ENCODE measurements around the gene LCOR. TPM values are rescaled to one million over a fixed set of nuclear protein-coding genes. Genes with fewer than 3 reads are reported as not detected.

Gene LCOR
- total RNA-seq, 1 donor, result 87.7 TPM

DNA sequence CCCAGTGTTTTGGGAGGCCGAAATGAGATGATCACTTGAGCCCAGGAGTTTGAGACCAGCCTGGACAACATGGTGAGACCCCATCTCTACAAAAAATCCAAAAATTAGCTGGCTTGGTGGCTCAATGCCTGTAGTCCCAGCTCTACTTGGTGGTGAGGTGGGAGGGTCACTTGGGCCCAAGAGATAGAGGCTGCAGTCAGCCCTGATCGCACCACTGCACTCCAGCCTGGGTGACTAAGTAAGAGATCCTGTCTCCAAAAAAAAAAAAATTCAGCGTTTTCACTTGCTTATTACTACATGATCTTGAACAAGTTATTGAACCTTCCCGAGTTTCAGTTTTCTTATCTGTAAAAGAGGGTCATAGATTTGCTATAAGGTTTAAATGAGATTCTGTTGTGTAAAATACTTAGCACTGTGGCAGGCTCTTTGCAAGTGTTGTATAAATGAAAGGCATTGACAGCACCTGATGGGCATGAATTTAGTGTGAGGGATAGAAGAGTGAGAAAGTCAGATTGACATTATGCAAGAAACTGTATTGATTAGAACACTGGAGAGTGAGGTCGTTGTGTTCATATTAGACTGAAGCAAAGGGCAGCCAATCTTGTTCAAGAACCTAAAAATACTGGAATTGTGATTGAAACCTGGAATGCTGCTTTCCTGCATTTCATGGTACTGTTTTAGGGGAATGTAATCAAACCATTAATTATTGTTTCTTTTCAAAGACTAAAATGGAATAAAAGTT, 136.8 kb downstream of the LCOR start:
- no peaks in the 10 kb centered on the region for H3K9me3 ChIP-seq (ENCODE audit: low read depth, low read length)
- H3K4me1 ChIP-seq (ENCODE audit: insufficient read depth, low read length), result no peaks in the 10 kb centered on the region
- no peak overlapping the region for H3K4me3 ChIP-seq (ENCODE audit: low read length)
- no peaks in the 10 kb centered on the region for H3K27me3 ChIP-seq (ENCODE audit: insufficient read depth, low read length)

DNA sequence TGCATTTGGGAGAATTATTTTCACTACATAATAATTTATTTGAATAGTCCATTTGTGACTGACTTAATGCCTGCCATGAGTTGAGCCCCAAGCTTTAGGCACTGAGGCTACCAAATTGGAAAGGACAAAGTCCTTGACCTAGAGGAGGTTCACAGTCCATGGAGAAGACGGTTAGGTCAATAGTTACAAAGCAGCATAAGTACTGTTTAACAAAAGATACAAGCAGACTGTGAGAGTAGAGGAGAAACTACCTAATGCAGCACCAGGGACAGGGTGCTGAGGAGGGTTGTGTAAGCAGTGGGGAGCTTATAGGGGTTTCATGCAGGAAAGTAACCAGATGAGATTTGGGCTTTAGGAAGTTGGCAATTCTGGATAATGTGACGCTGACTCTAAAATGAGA, 139.2 kb downstream of the LCOR start:
- Histone ChIP-seq H3K4me1 (ENCODE audit: insufficient read depth, low read length) (no peaks in the 10 kb centered on the region), H3K9me3 (ENCODE audit: low read depth, low read length) (no peaks in the 10 kb centered on the region)

DNA sequence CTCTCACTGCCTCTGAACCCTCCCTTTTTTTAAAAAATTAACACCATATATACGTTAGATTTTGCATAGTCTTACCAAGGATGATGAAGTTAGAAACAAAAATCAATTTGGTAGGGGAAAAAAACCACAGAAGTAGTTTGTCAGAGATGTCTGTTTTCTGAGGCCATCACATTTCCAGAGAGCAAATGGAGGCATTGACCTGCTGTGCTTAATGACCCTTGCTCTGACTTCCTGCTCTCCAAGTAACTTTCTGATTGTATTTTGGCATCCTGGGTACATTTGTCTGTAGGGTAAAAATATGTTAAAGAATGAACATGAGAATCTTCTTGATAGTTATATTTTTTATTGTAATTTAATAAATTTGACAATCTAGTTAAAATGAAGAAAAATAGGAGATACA, 140.2 kb downstream of the LCOR start:
- Histone ChIP-seq H3K4me3 (ENCODE audit: low read length) (no peak overlapping the region), H3K4me1 (ENCODE audit: insufficient read depth, low read length) (no peaks in the 10 kb centered on the region), H3K9me3 (ENCODE audit: low read depth, low read length) (no peaks in the 10 kb centered on the region), H3K27me3 (ENCODE audit: insufficient read depth, low read length) (no peaks in the 10 kb centered on the region)

More for the DNA sequence above, 139.2 kb downstream of the LCOR start:
- Histone ChIP-seq H3K27me3 (ENCODE audit: insufficient read depth, low read length) (no peaks in the 10 kb centered on the region), H3K4me3 (ENCODE audit: low read length) (no peak overlapping the region)

DNA sequence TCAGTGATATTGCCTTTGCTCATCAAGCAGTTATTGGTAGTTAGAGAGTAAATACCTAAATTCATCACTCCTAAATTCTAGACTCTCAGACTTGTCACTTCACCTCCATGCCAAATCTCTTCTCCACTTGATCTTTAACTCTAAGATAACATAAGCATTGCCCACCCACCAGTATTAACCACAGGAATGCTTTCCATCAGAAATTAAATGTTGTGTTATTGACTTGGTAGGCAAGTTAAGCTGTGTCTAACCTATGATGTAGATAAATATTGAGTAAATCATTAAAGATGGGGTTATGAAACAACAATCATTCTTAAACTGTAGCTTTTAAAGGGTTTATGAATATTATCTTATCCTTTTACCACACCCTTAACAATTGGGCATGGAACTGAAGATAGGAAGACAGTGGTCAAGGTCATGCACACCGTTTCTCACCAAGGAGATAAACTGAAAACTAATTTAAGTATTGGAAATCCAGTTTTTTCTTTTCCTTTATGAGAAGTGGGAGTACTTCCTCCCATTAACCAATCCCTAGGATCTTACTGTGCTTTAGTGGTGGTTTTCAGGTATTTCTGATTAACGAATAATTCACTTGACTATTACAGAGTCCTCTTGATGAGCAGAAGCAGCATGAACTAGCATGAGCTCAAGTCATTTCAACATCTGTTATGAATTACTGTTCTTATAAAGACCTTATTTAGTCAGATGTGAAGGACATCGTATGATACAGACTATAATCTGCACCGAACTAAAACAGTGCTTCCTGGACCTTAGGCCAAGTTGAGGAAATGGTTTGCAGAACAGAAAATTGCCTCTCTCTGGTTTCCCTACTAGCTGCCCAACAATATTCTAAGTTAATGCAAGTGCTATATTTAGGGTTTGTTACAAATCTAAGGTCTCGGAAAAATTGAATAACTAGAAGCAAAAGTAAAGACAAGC, 142.0 kb downstream of the LCOR start:
- Histone ChIP-seq H3K4me3 (ENCODE audit: low read length) (no peak overlapping the region), H3K4me1 (ENCODE audit: insufficient read depth, low read length) (no peaks in the 10 kb centered on the region), H3K9me3 (ENCODE audit: low read depth, low read length) (no peaks in the 10 kb centered on the region), H3K27me3 (ENCODE audit: insufficient read depth, low read length) (no peaks in the 10 kb centered on the region)

DNA sequence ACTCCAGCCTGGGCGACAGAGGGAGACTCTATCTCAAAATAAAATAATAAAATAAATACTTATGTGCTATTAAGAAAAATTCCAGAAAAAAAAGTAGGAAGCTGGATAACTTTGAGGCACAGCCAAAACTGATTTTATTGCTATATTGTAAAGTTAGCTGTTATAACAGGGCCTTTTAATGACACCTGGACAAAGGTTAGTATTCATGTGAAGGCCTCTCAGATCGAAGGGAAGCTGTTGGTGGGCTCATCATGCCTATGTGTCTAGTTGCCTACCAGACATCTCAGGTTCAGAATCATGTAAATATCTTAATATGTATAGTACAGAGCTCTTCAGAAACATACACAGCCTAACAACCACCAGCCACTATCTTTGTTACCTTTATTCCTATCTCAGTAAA, 143.0 kb downstream of the LCOR start:
- Histone ChIP-seq H3K27me3 (ENCODE audit: insufficient read depth, low read length) (no peaks in the 10 kb centered on the region), H3K4me1 (ENCODE audit: insufficient read depth, low read length) (no peaks in the 10 kb centered on the region), H3K4me3 (ENCODE audit: low read length) (no peak overlapping the region), H3K9me3 (ENCODE audit: low read depth, low read length) (no peaks in the 10 kb centered on the region)

DNA sequence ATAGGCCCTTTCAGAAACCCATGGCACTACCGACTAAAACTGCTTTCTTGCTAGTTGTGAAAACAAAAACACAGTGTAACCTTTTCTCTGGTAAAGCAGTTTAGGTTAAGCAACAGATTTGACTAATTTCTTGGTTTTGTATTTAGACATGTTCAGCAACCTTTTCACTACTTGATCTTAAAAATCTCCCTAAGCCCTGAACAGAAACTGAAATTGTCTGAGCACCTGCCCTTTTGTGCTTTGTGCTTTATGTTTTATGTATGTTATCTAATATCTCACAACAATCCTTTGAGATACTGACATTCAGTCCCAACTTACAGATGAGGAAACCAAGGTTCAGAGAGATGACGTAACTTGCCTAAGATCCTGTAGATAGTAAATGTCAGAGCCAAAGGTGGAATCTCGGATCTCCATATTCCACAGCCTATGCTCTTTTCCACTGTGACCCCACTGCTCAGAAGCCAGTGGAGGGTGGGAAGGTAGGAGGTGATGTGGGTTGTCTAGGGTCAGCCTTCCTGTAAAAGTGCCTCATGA, 146.6 kb downstream of the LCOR start:
- H3K4me3 ChIP-seq (ENCODE audit: low read length), result no peak overlapping the region
- H3K4me1 ChIP-seq (ENCODE audit: insufficient read depth, low read length), result no peaks in the 10 kb centered on the region
- no peaks in the 10 kb centered on the region for H3K9me3 ChIP-seq (ENCODE audit: low read depth, low read length)
- H3K27me3 ChIP-seq (ENCODE audit: insufficient read depth, low read length), result no peaks in the 10 kb centered on the region

DNA sequence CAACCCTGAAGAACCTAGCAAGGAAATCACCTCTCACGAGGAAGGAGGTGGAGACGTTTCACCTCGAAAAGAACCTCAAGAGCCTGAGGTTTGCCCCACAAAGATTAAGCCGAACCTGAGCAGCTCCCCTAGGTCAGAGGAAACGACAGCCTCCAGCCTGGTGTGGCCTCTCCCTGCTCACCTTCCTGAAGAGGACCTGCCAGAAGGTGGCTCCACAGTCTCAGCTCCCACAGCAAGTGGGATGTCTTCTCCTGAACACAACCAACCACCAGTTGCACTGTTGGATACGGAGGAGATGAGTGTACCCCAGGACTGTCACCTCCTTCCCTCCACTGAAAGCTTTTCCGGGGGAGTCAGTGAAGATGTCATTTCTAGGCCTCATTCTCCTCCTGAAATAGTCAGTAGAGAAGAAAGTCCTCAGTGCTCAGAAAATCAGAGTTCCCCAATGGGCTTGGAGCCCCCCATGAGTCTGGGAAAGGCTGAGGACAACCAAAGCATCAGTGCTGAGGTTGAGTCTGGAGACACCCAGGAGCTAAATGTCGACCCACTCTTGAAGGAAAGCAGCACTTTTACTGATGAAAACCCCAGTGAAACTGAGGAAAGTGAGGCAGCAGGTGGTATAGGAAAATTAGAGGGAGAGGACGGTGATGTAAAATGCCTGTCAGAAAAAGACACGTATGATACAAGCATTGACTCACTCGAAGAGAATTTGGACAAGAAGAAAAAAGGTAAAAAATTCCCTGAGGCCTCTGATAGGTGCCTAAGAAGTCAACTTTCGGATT, 150.2 kb downstream of the LCOR start:
- Histone ChIP-seq H3K4me3 (ENCODE audit: low read length) (no peak overlapping the region), H3K4me1 (ENCODE audit: insufficient read depth, low read length) (peaks cover 17% of the 10 kb centered on the region), H3K9me3 (ENCODE audit: low read depth, low read length) (no peaks in the 10 kb centered on the region), H3K27me3 (ENCODE audit: insufficient read depth, low read length) (no peaks in the 10 kb centered on the region)

DNA sequence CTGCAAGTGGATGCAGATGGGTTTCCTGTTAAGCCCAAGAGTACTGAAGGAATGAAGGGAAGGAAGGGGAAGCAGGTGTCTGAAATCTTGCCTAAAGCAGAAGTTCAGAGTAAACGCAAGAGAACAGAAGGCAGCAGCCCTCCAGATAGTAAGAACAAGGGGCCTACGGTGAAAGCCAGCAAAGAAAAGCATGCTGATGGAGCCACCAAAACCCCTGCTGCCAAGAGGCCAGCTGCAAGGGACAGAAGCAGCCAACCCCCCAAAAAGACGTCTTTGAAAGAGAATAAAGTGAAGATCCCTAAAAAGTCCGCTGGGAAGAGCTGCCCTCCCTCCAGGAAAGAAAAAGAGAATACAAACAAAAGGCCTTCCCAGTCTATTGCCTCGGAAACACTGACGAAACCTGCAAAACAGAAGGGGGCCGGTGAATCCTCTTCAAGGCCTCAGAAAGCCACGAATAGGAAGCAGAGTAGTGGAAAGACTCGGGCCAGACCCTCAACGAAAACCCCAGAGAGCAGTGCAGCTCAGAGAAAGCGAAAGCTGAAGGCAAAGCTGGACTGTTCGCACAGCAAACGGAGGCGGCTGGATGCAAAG, 152.5 kb downstream of the LCOR start:
- Histone ChIP-seq H3K4me1 (ENCODE audit: insufficient read depth, low read length) (peaks cover 17% of the 10 kb centered on the region), H3K4me3 (ENCODE audit: low read length) (peak overlapping the region; percentile 8), H3K27me3 (ENCODE audit: insufficient read depth, low read length) (no peaks in the 10 kb centered on the region), H3K9me3 (ENCODE audit: low read depth, low read length) (no peaks in the 10 kb centered on the region)

DNA sequence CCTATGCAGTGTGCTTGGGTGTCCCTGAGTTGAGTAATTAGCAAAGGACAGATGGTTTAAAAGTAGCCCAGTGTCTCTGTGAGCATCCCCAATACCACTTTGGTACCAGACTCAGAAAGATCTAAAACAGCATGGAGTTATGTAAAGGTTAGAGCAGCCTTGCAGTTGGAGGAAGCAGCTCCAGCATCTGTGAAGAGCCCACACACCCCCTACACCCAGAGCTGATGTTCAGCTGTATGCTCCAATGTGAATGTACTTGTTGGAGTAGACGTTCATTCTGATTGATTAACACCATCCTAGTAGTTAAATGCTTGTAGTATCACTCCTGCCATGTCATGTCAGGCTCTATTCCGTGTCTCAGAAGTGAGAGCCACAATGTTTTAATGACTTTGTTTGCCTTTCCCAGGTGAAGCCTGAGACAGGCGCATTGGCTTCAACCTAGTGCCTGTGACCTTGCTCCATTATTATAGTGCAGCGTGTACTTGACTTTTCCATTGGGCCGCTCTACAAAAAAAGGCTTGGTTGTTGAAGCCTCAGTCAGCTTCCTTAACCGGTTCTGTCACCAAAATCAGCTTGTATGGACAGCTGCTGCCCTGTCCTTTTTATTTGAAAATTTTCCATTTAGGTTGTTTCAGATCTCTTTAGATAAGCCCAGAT, 154.2 kb downstream of the LCOR start:
- H3K9me3 ChIP-seq (ENCODE audit: low read depth, low read length), result no peaks in the 10 kb centered on the region
- H3K4me1 ChIP-seq (ENCODE audit: insufficient read depth, low read length), result peaks cover 17% of the 10 kb centered on the region
- H3K4me3 ChIP-seq (ENCODE audit: low read length), result no peak overlapping the region
- no peaks in the 10 kb centered on the region for H3K27me3 ChIP-seq (ENCODE audit: insufficient read depth, low read length)

DNA sequence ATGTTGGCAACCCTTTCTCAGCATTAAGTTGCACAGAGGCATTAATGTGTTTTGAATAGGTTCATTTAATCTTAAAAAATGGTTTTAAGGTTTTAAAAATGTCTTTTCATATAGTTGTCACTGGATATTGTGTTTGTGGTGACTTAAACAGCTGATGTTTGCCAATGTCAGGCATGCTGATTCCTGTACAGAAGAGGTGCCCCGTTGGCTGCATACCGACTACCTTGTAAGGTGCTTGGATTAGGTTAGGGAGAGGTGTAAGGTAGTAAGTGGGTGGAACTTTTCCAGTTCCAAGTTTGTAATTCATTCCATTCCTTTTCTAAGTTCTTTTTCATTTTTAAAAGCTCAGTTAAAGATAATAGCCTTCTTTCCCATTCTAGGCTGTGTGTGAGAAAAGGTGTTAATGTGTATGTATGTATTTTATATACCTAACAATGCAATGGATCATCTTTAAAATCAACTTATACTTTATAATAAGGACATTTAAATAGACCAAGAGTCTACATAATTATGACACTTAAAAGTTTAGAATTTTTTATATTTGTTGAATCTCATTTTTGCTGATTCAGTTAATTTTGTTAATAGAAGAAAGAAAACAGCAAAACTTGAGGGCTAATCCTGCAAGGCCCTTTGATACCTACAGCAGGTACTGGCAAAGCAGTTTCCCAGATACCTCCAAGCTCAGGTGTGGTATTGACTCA, 155.2 kb downstream of the LCOR start:
- Histone ChIP-seq H3K4me1 (ENCODE audit: insufficient read depth, low read length) (peaks cover 17% of the 10 kb centered on the region), H3K27me3 (ENCODE audit: insufficient read depth, low read length) (no peaks in the 10 kb centered on the region), H3K4me3 (ENCODE audit: low read length) (no peak overlapping the region), H3K9me3 (ENCODE audit: low read depth, low read length) (no peaks in the 10 kb centered on the region)

DNA sequence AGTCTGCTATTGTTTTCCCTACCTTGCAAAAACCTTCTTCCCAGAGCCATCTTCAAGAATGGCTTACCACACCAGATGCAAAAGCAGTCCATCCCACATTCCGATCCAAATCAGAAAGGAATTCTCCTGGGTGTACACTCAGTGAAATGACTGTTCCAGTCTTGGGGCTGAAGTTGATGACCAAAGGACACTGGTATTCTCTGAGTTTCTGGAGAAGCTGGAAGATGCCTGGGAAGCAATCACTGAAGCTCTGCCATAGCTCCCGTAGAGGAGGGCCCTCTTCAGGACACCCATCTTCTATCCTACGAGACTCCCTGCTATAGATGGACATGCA, 155.7 kb downstream of the LCOR start:
- Histone ChIP-seq H3K4me3 (ENCODE audit: low read length) (no peak overlapping the region), H3K27me3 (ENCODE audit: insufficient read depth, low read length) (no peaks in the 10 kb centered on the region), H3K9me3 (ENCODE audit: low read depth, low read length) (no peaks in the 10 kb centered on the region), H3K4me1 (ENCODE audit: insufficient read depth, low read length) (peaks cover 17% of the 10 kb centered on the region)

DNA sequence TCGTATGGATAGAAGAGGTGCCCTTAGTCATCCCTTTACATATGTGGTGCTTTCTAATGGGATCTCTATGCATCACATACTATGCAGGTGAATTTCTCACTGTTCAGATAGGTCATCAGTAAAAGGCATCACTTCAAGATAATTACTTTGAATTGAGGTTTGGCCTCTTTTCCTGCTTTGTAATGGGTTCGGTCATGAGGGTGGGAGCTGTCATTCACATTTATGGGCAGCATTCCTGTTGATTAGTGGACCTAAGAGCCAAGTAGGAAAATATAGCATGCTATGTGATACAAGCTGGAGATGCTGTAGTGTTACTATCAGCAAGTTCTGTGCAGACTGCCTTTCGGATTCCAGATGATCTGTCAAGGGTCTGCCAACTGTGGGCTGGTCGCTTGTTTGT, 156.3 kb downstream of the LCOR start:
- no peaks in the 10 kb centered on the region for H3K27me3 ChIP-seq (ENCODE audit: insufficient read depth, low read length)
- H3K4me1 ChIP-seq (ENCODE audit: insufficient read depth, low read length), result peaks cover 17% of the 10 kb centered on the region
- no peak overlapping the region for H3K4me3 ChIP-seq (ENCODE audit: low read length)
- H3K9me3 ChIP-seq (ENCODE audit: low read depth, low read length), result no peaks in the 10 kb centered on the region

DNA sequence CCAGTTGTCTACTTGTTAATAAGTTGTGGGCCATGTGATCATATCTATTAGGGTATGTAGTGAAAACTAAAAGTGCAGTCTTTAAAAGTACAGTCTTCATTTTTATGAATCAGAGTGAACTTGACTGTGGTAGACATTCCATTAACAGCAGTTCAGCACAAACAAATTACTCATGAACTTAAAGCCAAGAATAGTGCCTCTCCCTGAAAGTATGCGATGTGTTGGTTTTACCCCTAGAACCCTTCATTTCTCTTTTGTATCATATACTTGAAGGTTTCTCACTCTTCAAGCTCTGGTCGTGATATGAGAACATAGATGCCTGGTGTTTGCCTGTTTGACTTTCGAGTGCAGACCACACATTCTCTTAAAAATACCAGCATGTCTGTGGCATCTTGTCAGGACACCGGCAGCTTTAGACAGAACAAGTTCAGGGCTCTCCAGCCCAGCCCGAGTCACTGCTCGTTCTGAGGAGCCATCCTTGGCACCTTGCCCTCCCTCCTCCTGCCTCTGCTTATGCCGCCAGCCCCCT, 159.3 kb downstream of the LCOR start:
- Histone ChIP-seq H3K4me3 (ENCODE audit: low read length) (no peak overlapping the region), H3K27me3 (ENCODE audit: insufficient read depth, low read length) (no peaks in the 10 kb centered on the region), H3K9me3 (ENCODE audit: low read depth, low read length) (no peaks in the 10 kb centered on the region), H3K4me1 (ENCODE audit: insufficient read depth, low read length) (no peaks in the 10 kb centered on the region)
